Hematopoietic multipotent progenitor cell treated with erythropoietin and hydrocortisone succinate and interleukin-3 and kit ligand, for 6 days (in vitro differentiated cells): ENCODE data around the gene NAGK.
"Not testable (repeated sequence)": the region's sequence is repeated elsewhere in the genome, so short reads cannot be mapped to it uniquely, and the experiment has no call there.

Experiments used
- DNase-seq: peaks from one replicate; pipeline ENCODE4 v3.0.0-alpha.2; 2015

Gene NAGK

DNA sequence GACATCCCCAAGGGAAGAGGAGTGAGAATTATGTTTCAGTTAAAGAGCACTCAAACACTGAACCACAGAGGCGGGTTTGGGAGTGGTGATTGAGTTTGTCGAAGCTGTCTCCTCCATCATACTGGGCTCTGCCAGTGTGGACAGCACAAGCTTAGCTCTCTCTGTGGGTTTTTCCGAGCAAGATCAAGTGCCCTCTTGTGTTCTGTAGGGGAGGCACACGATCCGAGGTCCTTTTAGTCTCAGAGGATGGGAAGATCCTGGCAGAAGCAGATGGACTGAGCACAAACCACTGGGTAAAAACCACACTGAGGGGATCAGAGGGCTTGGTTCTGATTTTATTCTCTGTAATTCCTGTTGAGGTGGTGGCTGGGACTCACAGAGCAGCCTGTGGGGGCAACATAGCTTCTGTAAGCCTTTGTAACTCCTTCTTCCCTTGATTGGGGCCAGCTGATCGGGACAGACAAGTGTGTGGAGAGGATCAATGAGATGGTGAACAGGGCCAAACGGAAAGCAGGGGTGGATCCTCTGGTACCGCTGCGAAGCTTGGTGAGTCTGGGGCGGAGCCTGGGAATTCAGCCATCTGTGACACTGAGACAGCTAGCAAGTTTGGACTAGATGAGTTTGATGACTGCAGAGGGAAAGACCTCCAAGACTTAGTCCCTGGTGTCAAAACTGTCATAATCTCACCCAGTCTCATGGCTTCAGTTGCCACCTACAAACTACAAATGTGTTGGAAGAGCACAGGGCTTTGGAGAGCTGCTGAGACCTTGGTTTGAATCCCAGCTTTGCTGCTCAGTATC, 2.0 kb downstream of the NAGK start:
- peak; percentile 63 for DNase-seq

GRCh38 chr2:71071681-71072398, 3.4 kb downstream of the NAGK start:
- DNase-seq: peak; percentile 95

- DNase-seq: no peak
These were observed 4.0 kb downstream of the NAGK start for GRCh38 chr2:71072492-71072891.

GRCh38 chr2:71073475-71073874, 5.0 kb downstream of the NAGK start:
- no peak for DNase-seq

DNA sequence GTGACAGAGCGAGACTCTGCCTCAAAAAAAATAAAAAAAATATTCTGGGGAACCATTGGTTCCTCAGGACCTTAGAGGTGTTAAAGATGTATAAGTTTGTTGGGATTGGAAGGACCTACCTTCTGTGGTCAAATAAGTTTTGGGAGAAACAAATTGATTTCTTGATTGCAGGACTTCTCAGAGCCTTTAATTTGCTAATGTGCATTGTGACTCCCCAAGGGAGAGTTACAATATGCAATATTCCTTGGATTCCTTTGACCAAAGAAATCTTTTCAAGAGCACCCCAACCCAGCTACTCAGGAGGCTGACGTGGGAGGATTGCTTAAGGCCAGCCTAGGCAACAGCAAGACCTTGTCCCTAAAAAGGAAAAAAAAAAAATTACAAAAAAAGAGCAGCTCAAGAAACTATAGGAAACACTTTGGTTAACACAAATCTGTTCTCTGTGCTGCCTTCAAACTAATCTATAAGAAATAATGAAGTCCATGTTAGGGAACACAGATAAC, 6.5 kb downstream of the NAGK start:
- no peak for DNase-seq

DNA sequence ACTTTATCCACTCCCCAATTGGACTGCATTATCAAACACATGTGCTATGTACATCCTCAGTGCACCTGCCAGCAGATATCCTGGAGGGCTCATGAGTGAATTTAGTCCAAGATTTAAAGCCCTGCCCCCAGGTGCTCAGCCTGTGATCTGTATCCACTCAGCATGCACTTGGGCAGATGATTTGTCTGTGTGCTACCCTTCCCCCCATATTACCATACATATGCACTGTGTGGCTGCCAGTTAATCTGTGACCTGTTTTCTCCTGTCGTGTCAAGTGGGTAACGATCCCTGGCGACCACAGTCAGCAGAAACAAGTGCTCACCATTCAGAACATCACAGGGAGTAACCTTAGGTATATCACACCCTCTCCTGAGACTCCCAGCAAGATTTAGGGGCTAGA, 10.2 kb downstream of the NAGK start:
- DNase-seq: no peak

GRCh38 chr2:71082402-71083252, 14.2 kb downstream of the NAGK start:
- no peak for DNase-seq

GRCh38 chr2:71083297-71083696, 14.8 kb downstream of the NAGK start:
- not testable (repeated sequence) for DNase-seq

DNA sequence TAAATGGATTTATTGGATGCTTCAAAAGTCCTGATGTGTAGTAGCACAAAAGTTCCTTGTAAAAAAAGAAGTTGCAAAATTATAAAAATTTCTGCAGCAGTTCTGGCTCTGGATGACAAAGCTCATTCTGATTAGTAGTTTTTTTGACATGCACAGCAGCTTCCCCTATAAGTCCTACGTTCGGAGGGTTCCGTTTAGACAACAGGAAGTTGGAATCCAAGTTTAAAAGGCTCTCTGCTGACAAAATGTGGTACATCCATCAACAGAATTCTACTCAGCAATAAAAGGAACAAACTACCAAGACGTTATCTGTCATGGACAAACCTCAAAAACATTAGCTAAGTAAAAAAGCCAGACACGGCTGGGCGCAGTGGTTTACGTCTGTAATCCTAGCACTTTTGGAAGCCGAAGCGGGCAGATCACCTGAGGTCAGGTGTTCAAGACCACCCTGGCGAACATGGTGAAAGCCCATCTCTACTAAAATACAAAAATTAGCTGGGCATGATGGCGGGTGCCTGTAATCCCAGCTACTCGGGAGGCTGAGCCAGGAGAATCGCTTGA, 15.4 kb downstream of the NAGK start:
- peak; percentile 30 for DNase-seq

GRCh38 chr2:71085325-71086003, 17.0 kb downstream of the NAGK start:
- not testable (repeated sequence) for DNase-seq

DNA sequence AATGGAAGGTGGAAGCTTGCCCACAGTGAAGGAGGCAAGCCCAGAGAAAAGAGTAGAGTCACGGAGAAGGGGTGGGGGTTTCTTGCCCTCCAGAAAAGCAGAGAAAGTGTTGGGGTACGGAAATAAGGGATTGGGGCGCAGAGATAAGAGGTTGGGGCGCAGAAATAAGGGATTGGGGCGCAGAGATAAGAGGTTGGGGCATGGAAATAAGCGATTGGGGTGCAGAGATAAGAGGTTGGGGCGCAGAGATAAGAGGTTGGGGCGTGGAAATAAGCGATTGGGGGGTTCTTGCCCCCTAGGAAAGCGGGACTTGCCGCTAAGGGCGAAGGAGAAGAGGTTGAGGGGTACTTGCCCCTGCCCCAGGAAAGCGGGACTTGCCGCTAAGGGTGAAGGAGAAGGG, 21.0 kb downstream of the NAGK start:
- not testable (repeated sequence) for DNase-seq

DNA sequence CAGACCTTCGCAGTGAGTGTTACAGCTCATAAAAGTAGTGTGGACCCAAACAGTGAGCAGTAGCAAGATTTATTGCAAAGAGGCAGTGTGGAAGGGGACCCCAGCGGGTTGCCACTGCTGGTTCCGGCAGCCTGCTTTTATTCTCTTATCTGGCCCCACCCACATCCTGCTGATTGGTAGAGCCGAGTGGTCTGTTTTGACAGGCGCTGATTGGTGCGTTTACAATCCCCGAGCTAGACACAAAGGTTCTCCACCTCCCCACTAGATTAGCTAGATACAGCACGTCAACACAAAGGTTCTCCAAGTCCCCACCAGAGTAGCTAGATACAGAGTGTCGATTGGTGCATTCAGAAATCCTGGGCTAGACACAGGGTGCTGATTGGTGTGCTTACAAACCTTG, 23.4 kb downstream of the NAGK start:
- DNase-seq: not testable (repeated sequence)

- not testable (repeated sequence) for DNase-seq
These were observed 24.2 kb downstream of the NAGK start for GRCh38 chr2:71092491-71093260.

DNA sequence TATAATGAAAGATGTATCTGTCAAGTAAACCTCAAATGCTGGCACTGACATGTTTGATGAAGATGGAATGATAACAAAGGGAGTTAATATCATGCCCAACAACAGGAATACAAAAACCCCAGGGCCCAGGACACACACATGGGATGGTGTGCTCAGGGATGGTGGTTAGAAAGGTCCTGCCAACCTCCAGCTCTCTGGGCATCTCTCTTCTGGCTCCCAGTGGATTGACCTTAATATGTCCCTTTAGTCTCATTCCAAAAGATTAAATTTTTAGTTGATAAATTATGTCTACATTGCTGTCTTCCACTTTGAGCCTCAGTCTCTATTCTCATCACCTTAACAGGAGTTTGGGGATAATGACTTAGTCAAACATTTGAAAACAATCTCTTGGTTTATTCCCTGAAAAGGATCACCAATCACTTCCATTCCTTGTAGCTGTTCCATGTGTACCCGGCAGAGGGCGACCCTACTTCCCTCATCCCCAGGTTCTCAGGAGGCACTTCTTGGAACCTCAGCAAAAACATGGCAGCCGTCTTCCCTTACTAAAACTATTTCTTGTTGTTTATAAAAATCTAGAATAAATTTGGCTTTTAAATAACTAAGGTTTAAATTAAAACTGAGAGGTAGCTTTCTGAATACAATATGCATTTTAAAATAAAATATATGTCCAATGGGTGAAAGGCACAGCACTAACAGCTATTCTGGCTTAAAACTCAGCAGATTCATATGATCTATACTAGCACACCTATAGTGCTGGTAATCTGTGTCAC, 31.9 kb downstream of the NAGK start:
- peak; percentile 79 for DNase-seq

DNA sequence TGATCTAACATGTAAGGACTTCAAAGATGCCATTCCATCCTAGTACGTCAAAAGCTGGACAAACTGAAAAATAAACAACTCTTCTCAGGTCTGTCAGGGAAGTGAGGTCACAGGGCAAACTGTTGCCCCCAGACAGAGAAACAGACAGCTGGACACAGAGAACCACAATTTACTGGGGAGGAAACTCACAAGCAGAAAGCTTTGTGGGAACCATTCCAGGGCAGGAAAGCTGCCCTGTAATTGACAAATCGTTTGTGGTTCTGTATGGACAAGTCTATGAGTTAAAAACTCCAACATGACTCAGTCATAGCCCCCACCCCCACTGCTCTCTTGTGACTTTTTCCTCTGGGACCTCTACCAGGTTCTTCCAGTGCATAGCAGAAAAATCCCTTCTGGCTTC, 33.2 kb downstream of the NAGK start:
- DNase-seq: no peak

GRCh38 chr2:71102981-71103681, 34.7 kb downstream of the NAGK start:
- DNase-seq: no peak

DNA sequence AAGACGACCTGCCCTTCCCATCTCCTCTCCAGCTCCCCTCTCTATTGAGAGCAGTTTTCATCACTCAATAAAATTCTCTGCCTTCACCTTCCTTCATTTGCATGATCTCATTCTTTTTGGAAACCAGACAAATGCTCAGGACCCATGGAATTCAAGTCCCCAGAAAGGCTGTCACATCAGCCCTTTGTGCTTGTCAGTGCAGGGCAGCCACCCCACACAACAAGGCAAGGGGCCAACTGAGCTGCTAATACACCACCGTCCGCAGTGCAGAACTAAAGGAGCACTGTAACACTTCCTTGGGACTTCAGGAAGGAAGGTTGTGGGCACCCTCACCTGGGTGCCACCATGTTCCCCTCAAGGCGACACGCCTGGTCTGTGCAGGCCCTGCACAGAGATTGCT, 35.4 kb downstream of the NAGK start:
- DNase-seq: no peak

DNA sequence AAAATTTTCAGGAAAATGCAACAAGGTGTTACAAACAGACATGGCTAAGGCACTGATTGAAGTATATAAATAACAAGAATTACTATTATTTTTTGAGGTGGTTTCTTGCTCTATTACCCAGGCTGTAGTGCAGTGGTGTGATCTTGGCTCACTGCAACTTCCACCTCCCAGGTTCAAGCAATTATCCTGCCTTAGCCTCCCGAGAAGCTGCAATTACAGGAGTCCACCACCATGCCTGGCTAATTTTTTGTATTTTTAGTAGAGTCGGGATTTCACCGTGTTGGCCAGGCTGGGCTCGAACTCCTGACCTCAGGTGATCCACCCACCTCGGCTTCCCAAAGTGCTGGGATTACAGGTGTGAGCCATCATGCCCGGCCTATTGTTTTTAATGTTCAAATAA, 38.0 kb downstream of the NAGK start:
- DNase-seq: not testable (repeated sequence)

- no peak for DNase-seq
These were observed 39.6 kb downstream of the NAGK start for GRCh38 chr2:71108091-71108490.

- no peak for DNase-seq
These were observed 45.4 kb downstream of the NAGK start for GRCh38 chr2:71113843-71114242.
